Vagina (tissue), 2 donors: ENCODE results near the gene TNFRSF9. TPM values are rescaled to one million over a fixed set of nuclear protein-coding genes. Genes with fewer than 3 reads are reported as not detected.

ENCODE experiments used
- DNase-seq, 2 donors: peaks; one replicate each; pipeline ENCODE4 v3.0.0-alpha.2; 2017; ENCODE audit errors: extremely low spot score in 2 of 2
- H3K27ac ChIP-seq: fragments of 200-600 bp; sonication (generic); one replicate; pipeline ENCODE4 v1.5.1; 2019
- H3K27me3 ChIP-seq: fragments of 200-600 bp; sonication (generic); one replicate; pipeline ENCODE4 v1.5.1; 2019
- H3K36me3 ChIP-seq, 2 donors: fragments of 200-600 bp; sonication (generic); one replicate each; pipeline ENCODE4 v1.5.1; 2017 to 2019
- H3K4me1 ChIP-seq: fragments of 200-600 bp; sonication (generic); one replicate; pipeline ENCODE4 v1.5.1; 2019
- H3K4me3 ChIP-seq, 2 donors: fragments of 200-600 bp; sonication (generic); 1 replicate in 1 of 2; 2 replicates in 1 of 2; pipeline ENCODE4 v1.5.1; 2016 to 2019
- H3K9me3 ChIP-seq: fragments of 200-600 bp; sonication (generic); one replicate; pipeline ENCODE4 v1.5.1; 2019
- CTCF ChIP-seq, 3 experiments: fragments of 450-650 bp in 2 of 3; fragments of 200-600 bp in 1 of 3; sonication (generic) in 1 of 3; IDR thresholded peaks; one replicate each; pipeline ENCODE4 v1.5.1; 2017 to 2019; ENCODE audit warnings: antibody characterized with exemption in 3 of 3, mild to moderate bottlenecking in 2 of 3, moderate library complexity in 2 of 3
- POLR2A ChIP-seq, 2 donors: fragments of 450-650 bp; IDR thresholded peaks; one replicate each; pipeline ENCODE4 v1.6.1; 2017; ENCODE audit warnings: antibody characterized with exemption in 2 of 2, mild to moderate bottlenecking in 2 of 2, moderate library complexity in 2 of 2
- POLR2AphosphoS5 ChIP-seq, 2 donors: sonication (generic); formaldehyde crosslinking; IDR thresholded peaks; one replicate each; pipeline ENCODE4 v1.9.0; 2017; ENCODE audit warnings: antibody characterized with exemption in 2 of 2, mild to moderate bottlenecking in 2 of 2, low read depth in 1 of 2; ENCODE audit not compliant: insufficient read depth in 1 of 2
- intact Hi-C: fragments of 100-400 bp; cut with DNase I; formaldehyde crosslinking; loops from one replicate; pipeline ENCODE4 v1.15.1; 2023
- total RNA-seq: library from RNA; depleted of rRNA; stranded (reverse); fragments of >200 nt; gene quantifications from one replicate; pipeline ENCODE4 v1.2.3, GENCODE V29; 2016

TNFRSF9 gene
- total RNA-seq, 1 donor from 2014 or later = not detected

DNA sequence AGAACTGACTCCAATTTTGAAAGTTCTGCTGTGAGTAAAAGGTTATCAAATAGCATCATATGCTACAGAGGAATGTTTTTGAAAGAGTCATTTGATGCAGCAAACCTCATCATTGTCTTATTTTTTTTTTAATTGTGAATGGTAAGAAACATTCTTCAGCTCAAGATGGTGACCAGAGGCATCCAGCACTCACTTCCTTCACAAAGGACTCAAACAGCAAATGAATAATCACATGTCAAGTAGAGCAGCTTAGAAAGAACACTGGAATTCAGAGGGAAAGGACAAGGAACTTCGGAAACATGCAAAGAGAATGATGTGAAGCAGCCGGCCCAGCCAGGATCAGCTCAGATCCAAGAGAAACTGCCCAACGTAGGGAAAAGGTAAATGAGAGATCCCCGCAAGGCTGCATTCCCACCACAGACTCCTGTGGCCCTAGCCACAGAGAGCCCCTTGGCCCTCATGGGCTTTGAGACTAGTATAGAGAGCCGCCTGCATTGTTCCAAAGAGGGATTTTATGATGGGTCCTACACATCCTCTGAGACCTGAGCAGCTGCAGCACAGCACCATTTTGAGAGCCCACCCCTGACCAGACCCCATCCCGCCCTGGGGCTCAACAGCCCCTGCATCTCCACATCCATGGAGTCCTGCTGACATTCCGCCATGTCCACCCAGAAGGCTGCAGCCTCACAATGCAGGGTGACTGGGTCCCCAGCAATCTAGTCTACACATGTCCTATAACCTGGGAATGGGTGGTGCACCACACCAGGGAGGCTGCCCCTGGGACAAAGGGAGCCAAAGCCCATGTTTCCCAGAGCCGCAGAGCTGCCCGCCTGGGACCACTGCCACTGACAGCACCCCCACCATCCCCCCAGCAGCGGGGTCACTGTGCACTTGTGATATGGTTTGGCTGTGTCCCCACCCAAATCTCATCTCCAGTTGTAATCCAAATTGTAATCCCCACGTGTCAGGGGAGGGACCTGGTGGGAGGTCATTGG is 66.5 kb downstream of the TNFRSF9 start:
- no peak overlapping the region for H3K4me3 ChIP-seq
- no peak for TF ChIP-seq CTCF (IDR thresholded peaks at IDR 0.05)
- TF ChIP-seq POLR2AphosphoS5 (IDR thresholded peaks at IDR 0.05; ENCODE audit: insufficient read depth in 1 of 2, low read depth in 1 of 2) = no peak
- TF ChIP-seq POLR2A (IDR thresholded peaks at IDR 0.05) = no peak
- H3K9me3 ChIP-seq = no peaks in the 10 kb centered on the region
- H3K36me3 ChIP-seq = no peaks in the 10 kb centered on the region
- intact Hi-C loops = no loop called here
- DNase-seq = no peak
- no peak overlapping the region for H3K27ac ChIP-seq
- H3K27me3 ChIP-seq = no peaks in the 10 kb centered on the region
- H3K4me1 ChIP-seq = no peaks in the 10 kb centered on the region

DNA sequence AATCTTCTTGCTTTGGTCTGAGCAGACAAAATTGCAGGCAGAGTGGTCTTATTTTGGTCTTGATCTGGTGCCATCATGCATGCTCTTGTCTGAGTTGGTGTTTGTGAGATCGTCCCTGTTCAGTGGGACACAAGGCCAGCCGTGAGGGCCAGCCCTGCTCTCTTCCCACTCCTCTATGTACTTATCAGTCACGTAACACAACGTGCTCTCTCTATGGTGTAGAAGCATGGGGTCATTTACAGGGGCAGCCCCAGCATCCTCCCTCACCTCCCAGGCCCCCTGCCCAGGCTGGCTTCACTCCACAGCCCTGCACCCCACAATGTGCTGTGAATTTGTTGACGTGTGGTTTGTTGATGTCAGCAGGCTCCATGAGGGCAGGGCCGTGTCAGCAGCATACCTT is 69.5 kb downstream of the TNFRSF9 start:
- intact Hi-C loops = no loop called here
- H3K36me3 ChIP-seq = no peaks in the 10 kb centered on the region
- no peak overlapping the region for H3K27ac ChIP-seq
- H3K4me3 ChIP-seq = no peak overlapping the region
- no peaks in the 10 kb centered on the region for H3K27me3 ChIP-seq
- H3K9me3 ChIP-seq = no peaks in the 10 kb centered on the region
- no peaks in the 10 kb centered on the region for H3K4me1 ChIP-seq
- DNase-seq = peak in 1 of 2 donors; percentile 40
- TF ChIP-seq POLR2A (IDR thresholded peaks at IDR 0.05) (no peak), CTCF (IDR thresholded peaks at IDR 0.05) (no peak), POLR2AphosphoS5 (IDR thresholded peaks at IDR 0.05; ENCODE audit: insufficient read depth in 1 of 2, low read depth in 1 of 2) (no peak)

GRCh38 chr1:7869136-7869920 is 71.3 kb downstream of the TNFRSF9 start:
- intact Hi-C loops = no loop called here
- DNase-seq = peak in 1 of 2 donors; percentile 22
- no peak overlapping the region for H3K27ac ChIP-seq
- H3K4me3 ChIP-seq = no peak overlapping the region
- H3K9me3 ChIP-seq = no peaks in the 10 kb centered on the region
- H3K36me3 ChIP-seq = no peaks in the 10 kb centered on the region
- no peaks in the 10 kb centered on the region for H3K4me1 ChIP-seq
- TF ChIP-seq POLR2A (IDR thresholded peaks at IDR 0.05) (no peak), CTCF (IDR thresholded peaks at IDR 0.05) (no peak), POLR2AphosphoS5 (IDR thresholded peaks at IDR 0.05; ENCODE audit: insufficient read depth in 1 of 2, low read depth in 1 of 2) (no peak)
- H3K27me3 ChIP-seq = no peaks in the 10 kb centered on the region

GRCh38 chr1:7868070-7868780 is 72.4 kb downstream of the TNFRSF9 start:
- Histone ChIP-seq H3K4me1 (no peaks in the 10 kb centered on the region), H3K9me3 (no peaks in the 10 kb centered on the region), H3K4me3 (no peak overlapping the region), H3K27me3 (no peaks in the 10 kb centered on the region), H3K27ac (no peak overlapping the region), H3K36me3 (no peaks in the 10 kb centered on the region)
- intact Hi-C loops = no loop called here
- DNase-seq = peak in 1 of 2 donors; percentile 13
- TF ChIP-seq POLR2AphosphoS5 (IDR thresholded peaks at IDR 0.05; ENCODE audit: insufficient read depth in 1 of 2, low read depth in 1 of 2) (no peak), POLR2A (IDR thresholded peaks at IDR 0.05) (no peak), CTCF (IDR thresholded peaks at IDR 0.05) (no peak)
